HT-29 (cell line): ENCODE measurements around the gene GBGT1. TPM values are rescaled to one million over a fixed set of nuclear protein-coding genes. Genes with fewer than 3 reads are reported as not detected.
A peak's percentile ranks its signal among the peaks of the same experiment; 100 is the strongest.
"Not testable (repeated sequence)": the region's sequence is repeated elsewhere in the genome, so short reads cannot be mapped to it uniquely, and the experiment has no call there.

Experiments
- DNase-seq: peaks from one replicate; pipeline ENCODE4 v3.0.0-alpha.2; 2015; ENCODE audit warnings: low spot score
- total RNA-seq: library from RNA; depleted of rRNA; stranded (reverse); fragments of >200 nt; shearing (Covaris generic); gene quantifications from 2 replicates; pipeline ENCODE4 v1.2.3, GENCODE V29; 2014

Gene GBGT1
- total RNA-seq, 1 experiment from 2014 or later: not detected

DNA sequence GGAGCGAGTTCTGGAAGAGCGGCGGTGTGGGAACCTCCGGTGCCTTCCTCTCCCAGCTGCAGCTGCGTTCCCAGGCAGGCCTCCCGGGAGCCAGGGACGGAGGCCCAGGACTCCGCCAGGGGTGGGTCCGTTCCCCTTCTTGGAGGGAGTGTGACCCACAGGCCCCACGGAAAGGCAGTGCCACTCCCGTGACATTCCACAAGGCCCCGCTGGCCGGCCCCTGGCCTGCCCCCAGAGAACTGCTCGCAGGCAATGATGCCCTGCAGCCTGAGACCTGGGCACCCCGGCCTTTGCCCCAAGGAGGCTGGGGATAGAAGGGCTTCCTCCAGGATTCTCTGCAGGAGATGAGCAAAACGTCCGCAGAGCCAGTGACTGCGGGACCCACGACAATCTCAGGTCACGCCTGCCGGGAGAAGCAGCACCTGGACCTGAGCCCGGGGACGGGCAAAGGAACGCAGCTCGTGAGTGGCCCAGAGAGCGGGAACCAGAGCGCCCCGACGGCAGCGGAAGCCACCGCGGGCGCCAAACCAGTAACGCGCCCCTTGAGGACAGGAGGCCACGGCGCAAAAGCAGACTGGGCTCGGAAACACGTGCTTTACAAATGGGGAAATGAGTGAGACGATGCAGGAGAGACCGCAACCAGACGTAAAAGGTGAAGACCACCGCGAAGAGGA lies 36.1 kb upstream of the GBGT1 start:
- no peak for DNase-seq

DNA sequence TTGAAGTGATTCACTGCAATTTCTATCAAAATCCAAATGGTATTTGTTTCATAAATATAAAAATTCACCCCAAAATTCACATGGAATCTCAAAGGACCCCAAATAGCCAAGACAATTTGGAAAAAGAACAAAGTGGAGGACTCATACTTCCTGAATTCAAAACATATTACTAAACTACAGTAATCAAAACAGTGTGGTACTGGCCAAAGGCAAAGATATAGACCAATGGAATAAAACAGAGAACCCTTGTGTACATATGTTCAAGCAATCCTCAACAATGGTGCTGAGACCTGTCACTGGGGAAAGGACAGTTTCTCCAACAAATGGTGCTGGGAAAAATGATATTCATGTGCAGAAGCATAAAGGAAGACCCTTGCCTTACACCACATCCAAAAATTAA lies 31.3 kb upstream of the GBGT1 start:
- no peak for DNase-seq

DNA sequence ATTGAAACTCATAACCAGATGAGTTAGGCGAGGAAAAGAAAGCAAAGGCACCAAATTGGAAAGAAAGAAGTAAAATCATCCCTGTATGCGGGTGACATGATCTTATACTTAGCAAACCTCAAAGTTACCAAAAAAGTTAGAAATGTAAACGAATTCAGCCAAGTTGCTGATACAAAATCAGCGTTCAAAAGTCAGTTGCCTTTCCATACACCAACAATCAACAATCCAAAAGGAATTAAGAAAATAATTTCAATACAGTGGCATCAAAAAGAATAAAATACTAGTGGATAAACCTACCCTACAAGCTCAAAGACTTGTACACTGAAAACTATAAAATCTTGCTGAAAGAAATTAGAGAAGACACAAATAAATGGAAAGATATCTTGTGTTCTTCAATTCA lies 30.9 kb upstream of the GBGT1 start:
- no peak for DNase-seq

DNA sequence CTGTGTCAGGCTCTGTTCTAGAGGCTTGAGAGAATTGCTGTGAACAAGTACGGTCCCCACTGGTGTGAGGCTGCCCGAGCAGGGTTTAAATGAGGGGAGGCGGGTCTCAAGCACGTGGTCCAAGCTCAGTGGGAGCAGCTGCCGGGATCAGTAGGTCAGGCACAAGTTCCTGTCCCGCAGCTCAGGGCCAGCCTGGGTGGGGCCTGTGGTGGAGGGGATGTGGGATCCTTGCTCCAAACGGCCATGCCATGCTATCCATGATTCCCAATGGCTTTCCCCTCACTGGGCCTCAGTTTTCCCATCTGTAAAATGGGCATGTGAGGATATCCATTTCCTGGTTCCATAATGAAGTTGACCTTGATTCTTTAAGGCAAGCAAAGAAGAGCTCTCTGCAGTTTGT lies 28.3 kb upstream of the GBGT1 start:
- DNase-seq: no peak

DNA sequence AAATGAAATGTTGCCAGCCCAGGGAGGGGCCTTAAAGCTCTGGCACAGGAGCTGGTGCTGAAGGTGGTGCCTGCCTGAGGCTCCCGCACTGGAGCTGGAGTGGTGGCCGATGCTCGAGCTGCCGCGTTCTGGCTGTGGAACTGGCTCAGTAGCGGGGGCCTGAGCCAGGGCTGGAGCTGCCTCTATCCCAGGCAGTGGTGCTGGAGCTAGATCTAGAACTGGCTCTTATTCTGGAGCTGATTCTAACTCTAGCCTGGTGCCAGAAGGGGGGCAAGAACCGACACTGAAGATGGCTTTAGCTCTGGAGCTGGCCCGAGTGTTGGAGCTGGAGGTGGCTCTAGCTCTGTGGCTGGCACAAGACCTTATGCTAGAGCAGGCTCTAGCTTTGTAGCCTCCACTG lies 26.1 kb upstream of the GBGT1 start:
- DNase-seq: no peak

DNA sequence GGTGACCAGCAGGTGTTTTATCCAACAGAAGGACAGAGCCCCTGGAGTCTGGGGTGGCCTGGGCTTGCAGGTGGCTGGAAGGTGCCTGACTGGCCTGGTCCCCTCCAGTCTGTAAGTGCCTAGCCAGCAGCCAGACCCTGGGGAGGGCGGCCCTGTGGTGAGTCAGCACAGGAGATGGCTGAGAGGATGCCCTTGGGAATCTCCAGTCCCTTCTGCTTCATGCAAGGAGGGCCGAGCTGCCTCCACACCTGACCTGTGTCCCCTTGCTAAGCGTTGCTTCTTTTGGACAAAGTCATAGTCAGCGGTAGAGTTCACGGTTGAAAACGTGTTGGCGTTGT lies 25.1 kb upstream of the GBGT1 start:
- DNase-seq: no peak

DNA sequence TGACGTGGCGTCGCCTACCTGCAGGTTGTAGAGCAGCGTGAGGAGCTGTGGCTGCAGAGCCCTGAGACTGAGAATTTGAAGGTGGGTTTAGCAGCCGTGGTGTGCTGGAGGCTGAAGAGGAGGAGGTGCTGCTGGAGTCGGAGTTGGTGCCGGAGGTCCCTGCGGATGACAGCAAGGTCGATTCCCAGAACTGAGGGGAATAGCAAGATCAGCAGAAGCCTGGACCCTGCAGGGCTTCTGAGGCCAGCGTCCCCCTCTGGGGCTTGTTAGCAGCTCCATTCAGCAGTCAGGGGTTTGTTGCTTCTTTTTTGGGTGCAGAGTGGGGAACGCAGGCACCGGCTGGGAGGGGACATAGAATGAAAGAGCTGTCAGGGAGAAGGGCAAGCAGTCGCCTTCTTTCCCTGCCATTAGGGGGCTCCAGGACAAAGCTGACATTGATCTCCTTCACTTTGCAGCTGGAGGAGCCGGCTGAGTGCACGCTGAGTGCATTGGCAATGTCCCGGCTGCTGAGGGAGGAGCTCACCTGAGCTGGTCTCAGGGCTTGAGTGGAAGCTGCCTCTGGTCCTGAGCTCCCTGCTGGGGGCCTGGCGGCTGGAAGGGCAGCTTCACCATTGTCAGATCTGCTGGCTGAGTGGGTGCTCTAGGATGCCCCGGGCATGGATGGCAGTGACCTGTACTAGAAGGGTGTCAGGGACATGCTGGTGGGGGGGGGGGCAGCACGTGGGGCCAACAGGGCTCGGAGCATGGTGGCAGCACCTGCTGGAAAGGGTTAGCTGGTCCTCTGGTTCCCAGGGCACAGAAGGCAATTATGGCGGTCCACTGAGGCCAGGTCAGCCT lies 24.5 kb upstream of the GBGT1 start:
- DNase-seq: peak; percentile 77

DNA sequence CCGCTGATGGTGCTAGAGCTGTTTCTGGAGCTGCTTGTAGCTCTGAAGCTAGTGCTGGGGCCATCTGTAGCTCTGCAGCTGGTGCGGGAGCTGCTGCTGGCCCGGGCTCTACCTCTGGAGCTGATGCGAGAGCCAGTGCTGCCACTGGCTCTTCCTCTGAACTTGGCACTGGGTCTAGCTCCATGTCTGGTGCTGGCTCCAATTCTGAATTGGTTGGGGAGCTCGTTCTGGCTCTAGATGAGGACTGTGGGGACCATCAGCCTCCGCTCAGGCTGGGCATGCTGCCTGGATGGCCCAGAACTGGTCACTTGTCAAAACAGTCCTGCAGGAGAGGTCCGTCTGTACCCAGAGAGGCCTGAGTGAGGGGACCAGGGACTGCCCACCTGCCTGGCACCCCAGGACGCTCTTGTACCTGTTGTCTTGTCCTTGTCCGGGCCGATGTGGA lies 23.9 kb upstream of the GBGT1 start:
- DNase-seq: no peak

DNA sequence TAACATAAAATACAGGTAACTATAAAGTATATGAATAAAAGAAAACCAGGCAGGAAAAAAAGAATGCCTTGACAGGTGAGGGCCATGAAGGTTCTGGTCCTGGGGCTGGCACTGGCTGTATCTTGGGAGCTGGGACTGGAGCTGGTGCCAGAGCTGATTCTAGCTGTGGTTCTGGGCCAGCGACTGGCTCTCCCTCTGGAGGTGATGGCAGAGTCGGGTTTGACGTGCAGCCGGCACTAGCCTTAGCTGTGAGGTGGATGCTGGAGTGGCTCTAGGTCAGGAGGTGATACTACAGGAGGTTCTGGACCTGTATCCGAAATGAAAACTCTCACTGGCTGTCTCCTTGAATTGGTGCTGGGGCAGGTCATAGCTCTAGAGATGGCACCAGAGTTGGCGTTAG lies 23.0 kb upstream of the GBGT1 start:
- no peak for DNase-seq

DNA sequence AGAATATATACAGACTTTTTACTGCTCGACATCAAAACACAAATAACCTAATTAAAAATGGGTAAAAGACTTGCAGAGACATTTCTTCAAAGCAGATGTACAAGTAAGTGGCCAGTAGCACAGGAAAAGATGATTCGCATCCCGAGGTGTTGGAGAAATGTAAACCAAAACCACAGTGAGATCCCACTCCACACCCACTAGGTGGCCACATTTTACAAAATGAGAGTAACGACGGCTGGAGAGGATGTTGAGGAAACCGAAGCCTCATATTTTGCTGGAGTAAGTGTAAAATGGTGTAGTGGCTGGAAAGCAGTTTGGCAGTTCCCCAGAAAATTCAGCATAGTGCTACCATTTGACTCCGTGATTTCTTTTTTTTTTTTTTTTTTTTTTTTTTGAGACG lies 21.3 kb upstream of the GBGT1 start:
- DNase-seq: peak; percentile 82

DNA sequence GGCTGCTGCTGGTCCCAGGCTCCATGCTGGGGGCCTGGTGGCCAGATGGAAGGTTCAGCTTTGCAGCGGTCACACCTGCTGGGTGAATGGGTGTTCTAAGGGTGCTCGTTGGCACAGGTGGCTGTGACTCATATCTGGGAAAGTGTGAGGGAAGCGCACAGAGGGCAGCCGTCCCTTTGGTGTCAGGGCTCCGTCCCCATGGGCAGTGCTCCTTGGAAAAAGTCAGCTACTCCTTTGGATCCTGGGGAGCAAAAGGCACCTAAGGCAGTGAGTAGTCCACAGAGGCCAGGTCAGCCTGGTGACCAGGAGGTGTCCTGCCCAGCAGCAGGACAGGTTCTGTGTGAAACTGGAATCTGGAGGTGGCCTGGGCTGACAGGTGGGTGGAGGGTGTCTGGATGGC lies 18.4 kb upstream of the GBGT1 start:
- DNase-seq: no peak

DNA sequence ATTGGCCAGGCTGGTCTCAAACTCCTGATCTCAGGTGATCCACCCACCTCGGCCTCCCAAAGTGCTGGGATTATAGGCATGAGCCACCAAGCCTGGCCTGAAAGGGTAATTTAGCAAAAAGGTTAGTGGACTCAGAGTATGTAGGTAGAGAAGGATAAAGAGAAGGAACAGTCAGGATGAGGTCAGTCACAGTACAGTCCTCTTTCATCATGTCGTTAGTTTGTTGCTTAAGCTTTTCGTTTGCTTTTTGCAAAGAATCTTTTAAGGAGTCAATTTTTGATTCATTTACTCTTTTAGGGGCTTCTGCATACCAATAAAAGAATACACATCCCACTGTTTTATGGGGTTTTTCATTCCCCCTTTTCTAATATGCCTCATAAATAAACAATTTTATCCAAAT lies 17.8 kb upstream of the GBGT1 start:
- DNase-seq: no peak

DNA sequence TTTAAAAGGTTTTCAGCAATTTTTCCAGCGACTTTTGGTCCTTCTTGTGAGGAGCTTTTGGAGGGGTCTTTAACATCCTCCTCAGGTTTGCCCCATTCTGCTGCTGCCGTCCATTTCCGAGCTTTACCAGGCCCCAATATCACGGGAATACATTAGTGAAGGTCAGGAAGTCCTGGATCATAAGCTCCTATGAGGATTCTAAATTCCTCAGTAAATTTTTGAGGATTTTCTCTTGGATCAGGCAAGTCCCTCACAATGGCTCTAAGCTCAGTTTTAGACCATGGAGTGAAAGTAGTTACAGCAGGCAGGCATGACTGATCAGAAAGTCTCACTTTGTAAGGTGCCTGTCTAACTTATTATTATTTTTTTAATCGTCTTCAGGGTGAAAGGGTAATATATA lies 17.2 kb upstream of the GBGT1 start:
- no peak for DNase-seq

DNA sequence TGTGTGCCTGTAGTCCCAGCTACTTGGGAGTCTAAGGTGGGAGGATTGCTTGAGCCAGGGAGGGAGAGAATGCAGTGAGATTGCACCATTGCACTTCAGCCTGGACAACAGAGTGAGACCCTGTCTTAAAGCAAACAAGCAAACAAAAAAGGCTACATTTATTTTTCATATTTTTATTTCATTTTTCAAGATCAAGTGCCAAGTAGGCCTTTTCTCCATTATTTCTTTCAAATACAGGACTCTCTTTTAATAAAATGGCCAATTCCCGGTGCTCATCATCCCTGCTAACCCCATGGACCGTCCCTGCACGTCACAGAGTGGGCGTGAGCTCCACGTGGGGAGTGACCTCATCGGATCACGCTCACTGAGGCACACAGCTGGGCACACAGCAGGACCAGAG lies 9.3 kb upstream of the GBGT1 start:
- no peak for DNase-seq

DNA sequence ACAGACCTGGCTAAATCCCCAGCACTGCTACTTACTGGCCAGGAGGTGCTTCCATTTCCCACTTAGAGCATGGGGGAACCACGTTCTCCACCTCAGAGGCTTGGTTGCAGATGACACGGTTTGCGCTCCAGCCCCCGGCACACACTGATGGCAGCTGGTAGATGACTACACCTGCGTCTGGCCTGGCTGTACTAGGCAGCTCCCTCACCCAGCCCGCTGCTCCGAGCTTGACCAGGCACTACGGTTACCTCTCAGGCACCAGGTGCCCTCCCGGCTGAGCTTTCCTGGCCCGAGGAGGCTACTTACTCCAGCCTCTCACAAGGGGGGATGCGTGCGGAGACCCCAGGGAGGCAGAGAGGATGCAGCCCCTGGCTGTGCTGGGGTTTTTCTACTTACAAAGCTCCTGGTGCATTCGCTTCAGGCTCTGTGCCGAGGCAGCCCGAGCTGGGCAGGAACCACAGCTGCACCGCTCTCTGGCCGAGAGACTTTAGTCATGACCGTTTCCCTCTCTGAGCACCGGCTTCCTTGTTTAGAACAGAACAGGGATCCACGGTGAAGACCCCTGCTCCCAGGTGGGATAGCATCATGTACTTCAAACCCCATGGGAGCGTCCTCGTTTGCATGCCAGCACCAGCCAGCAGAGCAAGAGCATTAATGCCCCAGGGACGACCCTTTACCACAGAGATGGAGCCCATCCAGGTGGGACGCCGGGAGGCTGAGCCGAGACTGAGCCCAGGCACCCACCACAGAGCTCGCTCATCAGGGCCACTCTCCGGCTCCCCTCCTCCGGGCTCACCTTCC lies 7.6 kb upstream of the GBGT1 start:
- DNase-seq: no peak

DNA sequence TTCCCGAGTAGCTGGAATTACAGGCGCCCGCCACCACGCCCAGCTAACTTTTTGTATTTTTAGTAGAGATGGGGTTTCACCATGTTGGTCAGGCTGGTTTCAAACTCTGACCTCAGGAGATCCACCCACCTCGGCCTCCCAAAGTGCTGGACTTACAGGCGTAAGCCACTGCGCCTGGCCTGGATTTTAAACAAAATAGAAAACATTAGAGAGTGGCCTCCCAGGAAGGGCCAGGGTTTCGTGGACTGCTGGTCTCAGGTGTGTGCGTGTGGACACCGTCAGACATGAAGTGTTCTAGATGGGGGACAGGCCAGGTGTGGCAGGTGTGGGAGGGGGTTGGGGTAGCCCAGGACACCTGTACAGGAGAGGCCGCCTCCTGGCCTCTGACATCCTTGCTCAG lies 7.0 kb upstream of the GBGT1 start:
- no peak for DNase-seq

DNA sequence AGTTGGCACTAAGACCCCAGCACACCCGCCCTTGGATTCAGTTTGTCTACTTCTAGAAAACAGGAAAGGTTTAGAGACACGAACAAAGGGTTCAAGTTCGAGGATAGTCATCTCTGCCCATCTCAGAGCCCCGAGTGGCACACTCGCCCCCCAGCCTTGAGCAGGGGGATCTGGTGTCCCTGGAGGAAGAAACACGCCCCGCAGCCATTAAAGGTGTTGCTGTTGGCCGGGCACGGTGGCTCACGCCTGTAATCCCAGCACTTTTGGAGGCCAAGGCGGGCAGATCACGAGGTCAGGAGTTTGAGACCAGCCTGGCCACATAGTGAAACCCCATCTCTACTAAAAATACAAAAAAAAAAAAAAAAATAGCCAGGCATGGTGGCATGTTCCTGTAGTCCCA lies 6.0 kb upstream of the GBGT1 start:
- not testable (repeated sequence) for DNase-seq

DNA sequence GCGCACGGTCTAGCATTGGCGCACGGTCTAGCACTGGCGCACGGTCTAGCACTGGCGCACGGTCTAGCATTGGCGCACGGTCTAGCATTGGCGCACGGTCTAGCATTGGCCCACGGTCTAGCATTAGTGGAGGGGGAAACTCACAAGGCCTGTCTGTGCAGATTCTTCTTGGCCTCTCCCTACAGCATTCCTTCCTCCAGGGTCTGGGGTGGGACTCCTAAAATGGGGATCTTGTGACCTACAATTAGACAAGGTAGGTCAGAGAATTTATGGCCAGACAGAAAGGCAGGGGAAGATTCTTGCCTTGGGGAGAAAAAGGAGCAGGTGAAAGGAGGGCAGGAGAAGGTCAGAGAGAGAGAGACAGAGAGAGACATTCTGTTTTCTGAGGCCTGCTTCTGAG lies 5.4 kb upstream of the GBGT1 start:
- no peak for DNase-seq

DNA sequence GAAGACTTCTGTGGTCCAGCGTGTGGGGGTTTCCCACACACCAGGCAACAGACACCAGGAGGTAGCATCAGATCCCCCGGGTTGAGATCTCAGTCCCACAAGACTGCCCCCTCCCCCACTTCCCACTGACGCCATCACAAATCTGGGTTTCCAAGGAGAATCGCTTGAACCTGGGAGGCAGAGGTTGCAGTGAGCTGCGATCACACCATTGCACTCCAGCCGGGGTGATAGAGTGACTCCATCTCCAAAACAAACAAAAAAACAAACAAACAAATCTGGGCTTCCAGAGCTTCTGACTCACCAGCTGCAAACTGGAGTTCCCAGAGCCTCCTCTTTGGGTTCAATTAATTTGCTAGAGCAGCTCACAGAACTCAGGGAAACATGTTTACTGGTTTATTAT lies 4.7 kb upstream of the GBGT1 start:
- DNase-seq: no peak

DNA sequence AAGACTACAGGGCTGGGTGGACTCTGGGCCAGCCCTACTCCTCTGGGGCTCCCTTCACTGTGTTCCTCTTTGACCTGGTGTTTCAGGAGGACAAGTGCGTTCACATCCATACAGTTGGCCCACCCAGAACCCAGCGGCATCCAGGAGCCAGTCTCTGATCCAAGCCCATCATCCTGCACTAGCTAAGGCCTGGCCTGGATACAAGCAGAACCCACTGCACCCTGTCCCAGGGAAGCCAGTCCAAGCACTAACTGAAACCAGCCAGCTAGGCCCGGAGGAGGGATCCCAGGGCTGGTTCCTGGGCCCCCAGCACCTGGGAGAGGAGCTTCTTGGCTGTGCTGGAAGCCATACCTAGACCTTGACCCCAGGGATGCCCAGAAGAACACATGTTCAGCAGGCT lies 4.1 kb upstream of the GBGT1 start:
- DNase-seq: no peak

DNA sequence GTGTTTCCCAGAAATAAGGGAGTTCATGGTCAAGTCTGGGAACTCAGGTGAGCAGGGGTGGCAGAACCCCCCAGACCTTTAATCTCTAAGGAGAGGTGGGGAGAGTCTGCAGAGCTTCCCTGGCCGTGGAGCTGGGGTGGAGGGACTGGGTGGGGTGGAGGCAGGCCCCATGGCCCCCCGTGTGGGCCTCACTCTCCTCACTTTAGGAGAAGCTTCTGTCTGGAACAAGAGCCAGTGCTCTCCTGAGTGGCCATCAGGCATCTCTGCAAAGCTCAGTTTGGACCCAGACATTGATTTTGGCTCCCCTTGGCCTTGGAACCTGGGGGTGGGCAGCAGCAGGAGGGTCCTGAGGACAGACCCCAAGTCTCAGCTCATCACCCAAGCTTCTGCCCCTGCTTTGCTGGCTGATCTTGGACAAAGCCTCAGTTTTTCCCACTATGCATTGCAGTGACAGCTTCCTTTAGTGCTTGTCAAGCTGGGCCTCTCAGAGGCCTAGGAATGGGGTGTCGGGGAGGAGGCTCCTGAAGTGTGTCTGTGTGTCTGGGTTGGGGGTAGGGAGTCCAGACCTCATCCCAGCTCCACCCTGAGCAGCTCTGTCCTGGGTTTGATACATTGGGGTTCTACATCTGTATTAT lies 3.5 kb upstream of the GBGT1 start:
- DNase-seq: no peak

DNA sequence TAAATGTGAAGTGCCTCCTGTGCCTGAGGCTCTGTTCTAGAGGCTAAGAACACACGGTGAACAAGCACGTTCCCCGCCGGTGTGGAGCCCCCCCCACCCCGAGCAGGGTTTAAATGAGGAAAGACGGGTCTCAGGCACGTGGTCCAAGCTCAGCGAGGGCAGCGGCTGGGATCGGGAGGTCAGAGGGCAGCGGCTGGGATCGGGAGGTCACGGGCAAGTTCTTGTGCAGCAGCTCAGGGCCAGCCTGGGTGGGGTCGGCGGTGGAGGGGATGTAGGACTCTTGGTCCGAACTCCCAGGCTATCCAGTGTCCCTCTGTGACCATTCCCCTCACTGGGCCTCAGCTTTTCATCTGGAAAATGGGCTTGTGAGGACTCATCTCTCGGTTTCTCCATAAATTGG lies 2.7 kb upstream of the GBGT1 start:
- no peak for DNase-seq
